K562 (cell line): Measurements from ENCODE around the gene CYFIP2. TPM values are rescaled to one million over a fixed set of nuclear protein-coding genes. Genes with fewer than 3 reads are reported as not detected.
A peak's percentile ranks its signal among the peaks of the same experiment; 100 is the strongest.

Experiments used
- BRF1 ChIP-seq: IDR thresholded peaks from 3 replicates; pipeline ENCODE4 v1.6.1; 2011; ENCODE audit warnings: borderline replicate concordance, mild to moderate bottlenecking; ENCODE audit not compliant: insufficient read length; ENCODE audit errors: extremely low read depth
- ELK3 ChIP-seq: fragments of 450-650 bp; formaldehyde crosslinking; IDR thresholded peaks from 2 replicates; pipeline ENCODE4 v1.4.0; 2020; ENCODE audit warnings: mild to moderate bottlenecking
- FOXP1 ChIP-seq: sonication (generic); formaldehyde crosslinking; IDR thresholded peaks from 2 replicates; pipeline ENCODE4 v1.8.0; 2022; ENCODE audit warnings: mild to moderate bottlenecking, missing genetic modification reagents
- GTF2B ChIP-seq: IDR thresholded peaks from 2 replicates; pipeline ENCODE4 v1.6.1; 2011; ENCODE audit not compliant: insufficient read length; ENCODE audit errors: extremely low read depth
- HCFC1 ChIP-seq: IDR thresholded peaks from 2 replicates; pipeline ENCODE4 v1.6.1; 2012; ENCODE audit warnings: low read depth, low read length, improper control_type of control experiment
- HOXB6 ChIP-seq: fragments of 250-450 bp; sonication (Bioruptor Pico); IDR thresholded peaks from 2 replicates; pipeline ENCODE4 v1.5.1; 2022; ENCODE audit warnings: mild to moderate bottlenecking, borderline replicate concordance
- JUN ChIP-seq, 2 experiments: sonication (generic) in 1 of 2; formaldehyde crosslinking in 1 of 2; IDR thresholded peaks; 2 replicates each; pipeline versions ENCODE4 v1.6.1 to v1.8.0; 2012 to 2022; ENCODE audit warnings: borderline replicate concordance in 2 of 2, mild to moderate bottlenecking in 2 of 2, improper control_type of control experiment in 1 of 2, low read depth in 1 of 2, low read length in 1 of 2, missing genetic modification reagents in 1 of 2
- MAZ ChIP-seq, 2 experiments: fragments of 450-650 bp in 1 of 2; sonication (generic) in 1 of 2; formaldehyde crosslinking; IDR thresholded peaks in 1 of 2; conservative IDR thresholded peaks in 1 of 2; 2 replicates each; pipeline versions ENCODE4 v1.4.0 to v1.5.0; 2020; ENCODE audit warnings: mild to moderate bottlenecking in 1 of 2, missing genetic modification reagents in 1 of 2
- MCM7 ChIP-seq, 2 experiments: fragments of 450-650 bp; IDR thresholded peaks; 2 replicates each; pipeline ENCODE4 v1.6.1; 2016 to 2018
- PRMT5 ChIP-seq: sonication (generic); formaldehyde crosslinking; IDR thresholded peaks from 2 replicates; pipeline ENCODE4 v1.5.0; 2020; ENCODE audit warnings: missing genetic modification reagents
- RFX7 ChIP-seq: fragments of 250-450 bp; sonication (Bioruptor Pico); IDR thresholded peaks from 2 replicates; pipeline ENCODE4 v1.5.1; 2021; ENCODE audit warnings: mild to moderate bottlenecking
- SMARCE1 ChIP-seq: fragments of 450-650 bp; IDR thresholded peaks from 2 replicates; pipeline ENCODE4 v1.7.1; 2016; ENCODE audit warnings: mild to moderate bottlenecking
- SRSF3 ChIP-seq: fragments of 200-400 bp; formaldehyde crosslinking; IDR thresholded peaks from 2 replicates; pipeline ENCODE4 v1.6.1; 2016; ENCODE audit warnings: mild to moderate bottlenecking, low read length, moderate library complexity; ENCODE audit not compliant: insufficient read depth
- UBTF ChIP-seq, 2 experiments: IDR thresholded peaks; 2 replicates each; pipeline ENCODE4 v1.6.1; 2012; ENCODE audit warnings: improper control_type of control experiment in 2 of 2, low read depth in 2 of 2, low read length in 2 of 2, borderline replicate concordance in 1 of 2
- ZNF398 ChIP-seq: fragments of 250-450 bp; sonication (Bioruptor Pico); IDR thresholded peaks from 2 replicates; pipeline ENCODE4 v1.8.0; 2021; ENCODE audit warnings: moderate library complexity, mild to moderate bottlenecking, inconsistent platforms
- polyA plus RNA-seq, 8 experiments: library from polyadenylated mRNA; depleted of rRNA in 4 of 8; stranded (reverse) in 5 of 8; unstranded in 3 of 8; fragments of >200 nt; fragmentation: Nextera tagmentation in 2 of 8; fragmentation: Illumina TruSeq in 1 of 8; extraction: Ambion mirVana in 2 of 8; extraction: Trizol in 1 of 8; gene quantifications; 2 replicates each; pipeline versions ENCODE4 v1.2.1 to v1.2.3, GENCODE V29; 2011 to 2014; ENCODE audit warnings: inconsistent platforms in 1 of 8, missing spikeins in 1 of 8
- total RNA-seq, 7 experiments: library from RNA; depleted of rRNA in 6 of 7; stranded (reverse); fragments of >200 nt in 6 of 7; fragmentation: Illumina TruSeq in 2 of 7; extraction: Trizol in 2 of 7; gene quantifications; 2 replicates each; pipeline versions ENCODE4 v1.2.1 to v1.2.3, GENCODE V29; 2011 to 2021; ENCODE audit warnings: low replicate concordance in 1 of 7

CYFIP2 gene
- total and polyA plus RNA-seq, 9 of the 15 experiments (the other 6 are each of a cell fraction or from before 2014, with no cell fraction given) = 0.76 to 2.9 (median 1.4) TPM; not detected in 1

- TF ChIP-seq HOXB6 (CRISPR knock-in tag) = 0 out of 2 replicates have a peak, but pooled peaks have one; percentile 55
- TF ChIP-seq JUN (IDR thresholded peaks at IDR 0.05; ENCODE audit: borderline replicate concordance, low read depth, low read length) = no peak
- no peak for TF ChIP-seq JUN (CRISPR knock-in tag; IDR thresholded peaks at IDR 0.05; ENCODE audit: borderline replicate concordance)
- no peak for TF ChIP-seq MCM7 (IDR thresholded peaks at IDR 0.05)
- no peak for TF ChIP-seq ZNF398 (CRISPR knock-in tag)
- TF ChIP-seq SMARCE1 = no peak
- TF ChIP-seq ELK3 = peak; percentile 84; the same call in 1 of the 2 replicates
- no peak for TF ChIP-seq HCFC1
- no peak for TF ChIP-seq FOXP1 (CRISPR knock-in tag)
- no peak for TF ChIP-seq BRF1
- TF ChIP-seq RFX7 = peak; percentile 65; the same call in 1 of the 2 replicates
- peak in 1 of 2 experiments; percentile 85; a peak in 2 of 4 replicates for TF ChIP-seq MAZ (CRISPR knock-in tag; conservative IDR thresholded peaks at IDR 0.05 in 1 of 2, IDR thresholded peaks at IDR 0.05 in 1 of 2)
- TF ChIP-seq UBTF (IDR thresholded peaks at IDR 0.05; ENCODE audit: borderline replicate concordance in 1 of 2, low read depth in 2 of 2, low read length in 2 of 2) = no peak
- no peak for TF ChIP-seq SRSF3
- no peak for TF ChIP-seq PRMT5 (CRISPR knock-in tag)
- TF ChIP-seq GTF2B = no peak
Observed at GRCh38 chr5:157278319-157279037, 12.6 kb downstream of the CYFIP2 start (continued).
